ENCODE measurements around the gene ELFN1.

The ELFN1 gene

GRCh38 chr7:1787241-1787640 lies 117.2 kb downstream of the ELFN1 start:
- TF ChIP-seq, protein P1, sequence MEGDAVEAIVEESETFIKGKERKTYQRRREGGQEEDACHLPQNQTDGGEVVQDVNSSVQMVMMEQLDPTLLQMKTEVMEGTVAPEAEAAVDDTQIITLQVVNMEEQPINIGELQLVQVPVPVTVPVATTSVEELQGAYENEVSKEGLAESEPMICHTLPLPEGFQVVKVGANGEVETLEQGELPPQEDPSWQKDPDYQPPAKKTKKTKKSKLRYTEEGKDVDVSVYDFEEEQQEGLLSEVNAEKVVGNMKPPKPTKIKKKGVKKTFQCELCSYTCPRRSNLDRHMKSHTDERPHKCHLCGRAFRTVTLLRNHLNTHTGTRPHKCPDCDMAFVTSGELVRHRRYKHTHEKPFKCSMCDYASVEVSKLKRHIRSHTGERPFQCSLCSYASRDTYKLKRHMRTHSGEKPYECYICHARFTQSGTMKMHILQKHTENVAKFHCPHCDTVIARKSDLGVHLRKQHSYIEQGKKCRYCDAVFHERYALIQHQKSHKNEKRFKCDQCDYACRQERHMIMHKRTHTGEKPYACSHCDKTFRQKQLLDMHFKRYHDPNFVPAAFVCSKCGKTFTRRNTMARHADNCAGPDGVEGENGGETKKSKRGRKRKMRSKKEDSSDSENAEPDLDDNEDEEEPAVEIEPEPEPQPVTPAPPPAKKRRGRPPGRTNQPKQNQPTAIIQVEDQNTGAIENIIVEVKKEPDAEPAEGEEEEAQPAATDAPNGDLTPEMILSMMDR (IDR thresholded peaks at IDR 0.05; ENCODE audit: low read depth, low read length), result no peak

GRCh38 chr7:1787681-1788235 lies 117.7 kb downstream of the ELFN1 start:
- TF ChIP-seq, protein P1 (IDR thresholded peaks at IDR 0.05; ENCODE audit: low read depth, low read length), result no peak
- DNase-seq (ENCODE audit: extremely low read depth, low read depth), result no peak

More at GRCh38 chr7:1787241-1787640, 117.2 kb downstream of the ELFN1 start:
- no peak for DNase-seq (ENCODE audit: extremely low read depth, low read depth)

DNA sequence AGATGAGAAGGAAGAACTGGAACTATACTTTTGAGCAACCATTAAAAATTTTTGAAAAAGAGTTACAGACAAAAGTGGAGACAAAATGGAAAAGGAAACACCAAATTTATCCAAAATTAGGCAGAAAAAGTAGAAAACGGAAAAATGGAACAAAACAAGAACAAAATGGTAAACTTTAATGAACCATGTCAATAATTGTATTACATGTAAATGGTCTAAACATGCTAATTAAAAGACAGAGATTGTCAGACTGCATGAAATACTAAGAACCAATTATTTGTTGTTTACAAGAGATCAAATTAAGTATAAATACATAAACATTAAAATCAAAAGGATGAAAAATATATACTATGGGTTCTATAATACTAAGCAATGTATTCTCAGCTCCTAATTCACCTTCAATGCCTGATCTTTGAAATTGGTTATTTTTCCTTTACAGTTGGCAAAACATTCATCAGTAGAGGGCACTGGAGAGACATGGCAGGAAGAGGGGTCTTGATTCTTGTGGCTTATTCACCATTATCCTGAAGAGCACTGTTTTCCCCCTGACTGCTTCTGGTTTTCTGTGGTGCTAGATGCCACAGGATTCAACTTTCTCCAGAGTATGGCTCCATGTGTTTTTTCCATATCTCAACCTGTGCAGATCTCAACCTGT lies 124.9 kb downstream of the ELFN1 start:
- DNase-seq (ENCODE audit: extremely low read depth, low read depth), result no peak
- TF ChIP-seq, protein P1 (IDR thresholded peaks at IDR 0.05; ENCODE audit: low read depth, low read length), result no peak; the same call in none of the 2 replicates

All from AG09319 (cell line).